Activated T-cell treated with anti-CD3 and anti-CD28 coated beads for 48 hours (primary cell): ENCODE measurements around the gene MYL3.
"Not testable (repeated sequence)": the region's sequence is repeated elsewhere in the genome, so short reads cannot be mapped to it uniquely, and the experiment has no call there.

Experiments used
- DNase-seq: peaks from one replicate; pipeline ENCODE4 v3.0.0-alpha.2; 2020; ENCODE audit warnings: low read depth

The MYL3 gene

GRCh38 chr3:46863261-46863782 is at the start of gene MYL3:
Gene MYL3 (minus strand): TSS chr3:46863444. CDS start chr3:46863390, 54 bp downstream.
- DNase-seq = no peak

- DNase-seq = no peak
Measured at GRCh38 chr3:46912986-46913385, 49.7 kb upstream of the MYL3 start.

- not testable (repeated sequence) for DNase-seq
Measured at GRCh38 chr3:46910914-46911313, 47.7 kb upstream of the MYL3 start.

GRCh38 chr3:46910166-46910760 is 47.0 kb upstream of the MYL3 start:
- no peak for DNase-seq

- DNase-seq = peak; percentile 77
Measured at GRCh38 chr3:46909535-46910161, 46.4 kb upstream of the MYL3 start.

GRCh38 chr3:46908986-46909534 is 45.8 kb upstream of the MYL3 start:
- DNase-seq = no peak

GRCh38 chr3:46908294-46908985 is 45.2 kb upstream of the MYL3 start:
- DNase-seq = no peak

GRCh38 chr3:46907960-46908293 is 44.7 kb upstream of the MYL3 start:
- no peak for DNase-seq

- DNase-seq = no peak
Measured at GRCh38 chr3:46907271-46907670, 44.0 kb upstream of the MYL3 start.

- DNase-seq = no peak
Measured at GRCh38 chr3:46906471-46907058, 43.3 kb upstream of the MYL3 start.

GRCh38 chr3:46905661-46906451 is 42.6 kb upstream of the MYL3 start:
- DNase-seq = no peak

- DNase-seq = no peak
Measured at GRCh38 chr3:46905213-46905560, 41.9 kb upstream of the MYL3 start.

GRCh38 chr3:46904303-46905212 is 41.3 kb upstream of the MYL3 start:
- DNase-seq = no peak

GRCh38 chr3:46903341-46904302 is 40.4 kb upstream of the MYL3 start:
- DNase-seq = no peak

GRCh38 chr3:46902188-46902631 is 39.0 kb upstream of the MYL3 start:
- DNase-seq = no peak

- no peak for DNase-seq
Measured at GRCh38 chr3:46901591-46902187, 38.4 kb upstream of the MYL3 start.

- DNase-seq = no peak
Measured at GRCh38 chr3:46901061-46901460, 37.8 kb upstream of the MYL3 start.

- DNase-seq = no peak
Measured at GRCh38 chr3:46900356-46900755, 37.1 kb upstream of the MYL3 start.

- no peak for DNase-seq
Measured at GRCh38 chr3:46900007-46900292, 36.7 kb upstream of the MYL3 start.
